CD4-positive, CD25-positive, alpha-beta regulatory T cell (primary cell): Measurements from ENCODE around the gene RPTOR. TPM values are rescaled to one million over a fixed set of nuclear protein-coding genes. Genes with fewer than 3 reads are reported as not detected.

Experiments used
- ATAC-seq, 2 donors: fragments of 150-1000 bp; cut with Tn5 transposase; one replicate each; pipeline ENCODE4 v1.10.0; 2021; ENCODE audit warnings: low read depth in 2 of 2, moderate number of reproducible peaks in 2 of 2, moderate library complexity in 1 of 2
- DNase-seq, 3 donors: peaks; one replicate each; pipeline versions ENCODE4 v3.0.0 to v3.0.0-alpha.2; 2012 to 2022; ENCODE audit warnings: mixed read lengths in 1 of 3
- H3K27ac ChIP-seq: one replicate; pipeline ENCODE4 v1.7.0; 2013; ENCODE audit warnings: mild to moderate bottlenecking, low read length; ENCODE audit not compliant: insufficient read depth, poor library complexity, severe bottlenecking
- H3K27me3 ChIP-seq: one replicate; pipeline ENCODE4 v1.7.0; 2013; ENCODE audit warnings: low read length; ENCODE audit not compliant: control insufficient read depth, insufficient read depth
- H3K36me3 ChIP-seq: one replicate; pipeline ENCODE4 v1.7.0; 2013; ENCODE audit warnings: mild to moderate bottlenecking, low read length, moderate library complexity; ENCODE audit not compliant: control insufficient read depth, insufficient read depth
- H3K4me1 ChIP-seq: 2 replicates; pipeline ENCODE4 v1.7.0; 2013; ENCODE audit warnings: mild to moderate bottlenecking, low read length; ENCODE audit not compliant: insufficient read depth, control insufficient read depth, poor library complexity, severe bottlenecking
- H3K4me3 ChIP-seq: one replicate; pipeline ENCODE4 v1.7.0; 2013; ENCODE audit warnings: low read depth, mild to moderate bottlenecking, low read length, moderate library complexity
- H3K9me3 ChIP-seq, 2 experiments: 1 replicate in 1 of 2; 2 replicates in 1 of 2; pipeline ENCODE4 v1.7.0; 2013; ENCODE audit warnings: low read length in 2 of 2, mild to moderate bottlenecking in 1 of 2, moderate library complexity in 1 of 2; ENCODE audit not compliant: control insufficient read depth in 2 of 2
- H3K27ac Mint-ChIP-seq, 3 donors: one replicate each; pipeline ENCODE4 v1.8.0; 2020 to 2022; ENCODE audit warnings: mild to moderate bottlenecking in 3 of 3, mixed read lengths in 3 of 3, moderate library complexity in 2 of 3
- H3K27me3 Mint-ChIP-seq: one replicate; pipeline ENCODE4 v1.8.0; 2022; ENCODE audit warnings: mild to moderate bottlenecking, mixed read lengths
- H3K36me3 Mint-ChIP-seq: one replicate; pipeline ENCODE4 v1.8.0; 2020; ENCODE audit warnings: mixed read lengths
- H3K4me1 Mint-ChIP-seq, 4 donors: one replicate each; pipeline ENCODE4 v1.8.0; 2020 to 2022; ENCODE audit warnings: mixed read lengths in 4 of 4, mild to moderate bottlenecking in 1 of 4
- H3K4me3 Mint-ChIP-seq, 4 donors: one replicate each; pipeline ENCODE4 v1.8.0; 2020 to 2022; ENCODE audit warnings: mild to moderate bottlenecking in 4 of 4, mixed read lengths in 4 of 4, moderate library complexity in 3 of 4
- H3K9me3 Mint-ChIP-seq, 7 donors: one replicate each; pipeline ENCODE4 v1.8.0; 2020 to 2022; ENCODE audit warnings: mixed read lengths in 7 of 7, mild to moderate bottlenecking in 3 of 7, moderate library complexity in 2 of 7
- polyA plus RNA-seq, 4 donors: library from polyadenylated mRNA; unstranded; fragments of 300-500 nt; fragmentation: Illumina TruSeq; gene quantifications; one replicate each; pipeline ENCODE4 v1.2.3, GENCODE V29; 2021
- total RNA-seq: library from RNA; stranded (reverse); gene quantifications from one replicate; pipeline ENCODE4 v1.2.3, GENCODE V29; 2022

RPTOR gene
- total and polyA plus RNA-seq, 5 donors from 2014 or later = 4.7 to 70.1 (median 8.2) TPM

GRCh38 chr17:80960037-80960796 lies 415.6 kb downstream of the RPTOR start:
- no peaks in the 10 kb centered on the region for H3K36me3 ChIP-seq
- no peak for DNase-seq
- no peaks in the 10 kb centered on the region for H3K4me1 Mint-ChIP-seq

GRCh38 chr17:80960797-80961452 lies 416.3 kb downstream of the RPTOR start:
- H3K27me3 ChIP-seq = no peaks in the 10 kb centered on the region
- H3K36me3 Mint-ChIP-seq = no peaks in the 10 kb centered on the region
- no peaks in the 10 kb centered on the region for H3K27me3 Mint-ChIP-seq
- no peaks in the 10 kb centered on the region for H3K4me1 ChIP-seq
- H3K9me3 ChIP-seq = no peaks in the 10 kb centered on the region
- peaks cover 0 to 1% (median 0%) of the 10 kb centered on the region in 7 donors for H3K9me3 Mint-ChIP-seq
- no peak for ATAC-seq
- no peaks in the 10 kb centered on the region for H3K36me3 ChIP-seq
- H3K4me3 ChIP-seq = no peak overlapping the region
- no peaks in the 10 kb centered on the region for H3K4me1 Mint-ChIP-seq
- no peak overlapping the region for H3K27ac Mint-ChIP-seq
- H3K27ac ChIP-seq = no peak overlapping the region
- no peak overlapping the region for H3K4me3 Mint-ChIP-seq
- no peak for DNase-seq

More at GRCh38 chr17:80960037-80960796, 415.6 kb downstream of the RPTOR start:
- H3K4me3 Mint-ChIP-seq = no peak overlapping the region
- peaks cover 0 to 2% (median 0%) of the 10 kb centered on the region in 7 donors for H3K9me3 Mint-ChIP-seq
- peaks cover 4% of the 10 kb centered on the region for H3K36me3 Mint-ChIP-seq
- Histone ChIP-seq H3K4me1 (no peaks in the 10 kb centered on the region), H3K4me3 (no peak overlapping the region), H3K27ac (no peak overlapping the region), H3K9me3 (no peaks in the 10 kb centered on the region), H3K27me3 (no peaks in the 10 kb centered on the region)
- H3K27me3 Mint-ChIP-seq = no peaks in the 10 kb centered on the region
- peak in 1 of 2 donors; percentile 20 for ATAC-seq
- H3K27ac Mint-ChIP-seq = no peak overlapping the region

GRCh38 chr17:80961541-80962330 lies 417.1 kb downstream of the RPTOR start:
- ATAC-seq (no peak), DNase-seq (no peak)
- Histone ChIP-seq H3K4me3 (no peak overlapping the region), H3K4me1 (no peaks in the 10 kb centered on the region), H3K9me3 (no peaks in the 10 kb centered on the region), H3K27ac (no peak overlapping the region), H3K36me3 (no peaks in the 10 kb centered on the region), H3K27me3 (no peaks in the 10 kb centered on the region)
- Mint-ChIP-seq H3K9me3 (no peaks in the 10 kb centered on the region), H3K27me3 (no peaks in the 10 kb centered on the region), H3K36me3 (no peaks in the 10 kb centered on the region), H3K27ac (no peak overlapping the region), H3K4me3 (no peak overlapping the region), H3K4me1 (no peaks in the 10 kb centered on the region)

GRCh38 chr17:80962356-80963329 lies 418.0 kb downstream of the RPTOR start:
- Mint-ChIP-seq H3K9me3 (no peaks in the 10 kb centered on the region), H3K27me3 (no peaks in the 10 kb centered on the region), H3K36me3 (no peaks in the 10 kb centered on the region), H3K4me3 (no peak overlapping the region), H3K27ac (no peak overlapping the region), H3K4me1 (no peaks in the 10 kb centered on the region)
- H3K36me3 ChIP-seq = no peaks in the 10 kb centered on the region
- ATAC-seq = no peak
- H3K4me1 ChIP-seq = no peaks in the 10 kb centered on the region
- no peak overlapping the region for H3K27ac ChIP-seq
- no peaks in the 10 kb centered on the region for H3K9me3 ChIP-seq
- no peak for DNase-seq
- no peaks in the 10 kb centered on the region for H3K27me3 ChIP-seq
- H3K4me3 ChIP-seq = no peak overlapping the region

GRCh38 chr17:80963812-80964543 lies 419.3 kb downstream of the RPTOR start:
- ATAC-seq (no peak), DNase-seq (no peak)
- H3K9me3 Mint-ChIP-seq = no peaks in the 10 kb centered on the region
- H3K27ac Mint-ChIP-seq = no peak overlapping the region
- H3K27me3 Mint-ChIP-seq = no peaks in the 10 kb centered on the region
- no peaks in the 10 kb centered on the region for H3K4me1 ChIP-seq
- H3K36me3 Mint-ChIP-seq = no peaks in the 10 kb centered on the region
- no peaks in the 10 kb centered on the region for H3K36me3 ChIP-seq
- H3K27me3 ChIP-seq = no peaks in the 10 kb centered on the region
- H3K9me3 ChIP-seq = no peaks in the 10 kb centered on the region
- H3K27ac ChIP-seq = no peak overlapping the region
- H3K4me3 ChIP-seq = no peak overlapping the region
- no peaks in the 10 kb centered on the region for H3K4me1 Mint-ChIP-seq
- no peak overlapping the region for H3K4me3 Mint-ChIP-seq

GRCh38 chr17:80964544-80964856 lies 419.9 kb downstream of the RPTOR start:
- Histone ChIP-seq H3K27ac (no peak overlapping the region), H3K36me3 (no peaks in the 10 kb centered on the region), H3K4me1 (no peaks in the 10 kb centered on the region), H3K9me3 (no peaks in the 10 kb centered on the region), H3K27me3 (no peaks in the 10 kb centered on the region), H3K4me3 (no peak overlapping the region)
- peaks cover 0 to 1% (median 0%) of the 10 kb centered on the region in 4 donors for H3K4me1 Mint-ChIP-seq
- no peak overlapping the region for H3K27ac Mint-ChIP-seq
- H3K4me3 Mint-ChIP-seq = no peak overlapping the region
- no peaks in the 10 kb centered on the region for H3K36me3 Mint-ChIP-seq
- H3K27me3 Mint-ChIP-seq = no peaks in the 10 kb centered on the region
- DNase-seq (no peak), ATAC-seq (no peak)
- H3K9me3 Mint-ChIP-seq = no peaks in the 10 kb centered on the region
